GM18505 (cell line): ENCODE results near the gene MYO9A.
"Not testable (repeated sequence)": the region's sequence is repeated elsewhere in the genome, so short reads cannot be mapped to it uniquely, and the experiment has no call there.

Experiments
- ATAC-seq: cut with Tn5 transposase; IDR thresholded peaks from one replicate; pipeline ENCODE4 v1.9.1; 2021; ENCODE audit not compliant: unreplicated experiment
- POLR2A ChIP-seq: IDR thresholded peaks from 4 replicates; pipeline ENCODE4 v1.6.1; 2011; ENCODE audit warnings: borderline replicate concordance; ENCODE audit not compliant: insufficient read depth, insufficient read length; ENCODE audit errors: extremely low read depth

Gene MYO9A

GRCh38 chr15:72033285-72033684 is 84.7 kb downstream of the MYO9A start:
- TF ChIP-seq POLR2A, result no peak
- ATAC-seq, result no peak

GRCh38 chr15:72021604-72022003 is 96.3 kb downstream of the MYO9A start:
- ATAC-seq, result no peak
- TF ChIP-seq POLR2A, result no peak

GRCh38 chr15:72020799-72021198 is 97.2 kb downstream of the MYO9A start:
- no peak for TF ChIP-seq POLR2A
- no peak for ATAC-seq

- not testable (repeated sequence) for ATAC-seq
Measured at GRCh38 chr15:72014555-72014954, 103.4 kb downstream of the MYO9A start.

- TF ChIP-seq POLR2A, result no peak
- ATAC-seq, result no peak
Measured at GRCh38 chr15:72013703-72014102, 104.2 kb downstream of the MYO9A start.

GRCh38 chr15:72011302-72011942 is 106.5 kb downstream of the MYO9A start:
- no peak for ATAC-seq
- no peak for TF ChIP-seq POLR2A

- ATAC-seq, result no peak
Measured at GRCh38 chr15:72009222-72009621, 108.7 kb downstream of the MYO9A start.

GRCh38 chr15:72006382-72006781 is 111.6 kb downstream of the MYO9A start:
- no peak for ATAC-seq
- TF ChIP-seq POLR2A, result no peak

More at GRCh38 chr15:72009222-72009621, 108.7 kb downstream of the MYO9A start:
- TF ChIP-seq POLR2A, result no peak

- no peak for TF ChIP-seq POLR2A
- ATAC-seq, result no peak
Measured at GRCh38 chr15:72005483-72005882, 112.5 kb downstream of the MYO9A start.

GRCh38 chr15:71999807-72000206 is 118.1 kb downstream of the MYO9A start:
- ATAC-seq, result no peak
- no peak for TF ChIP-seq POLR2A

- not testable (repeated sequence) for ATAC-seq
Measured at GRCh38 chr15:71998717-71999116, 119.2 kb downstream of the MYO9A start.

- TF ChIP-seq POLR2A, result no peak
- ATAC-seq, result no peak
Measured at GRCh38 chr15:71997691-71998090, 120.3 kb downstream of the MYO9A start.

- no peak for TF ChIP-seq POLR2A
- ATAC-seq, result no peak
Measured at GRCh38 chr15:71975816-71976150, 142.2 kb downstream of the MYO9A start.

- ATAC-seq, result no peak
- no peak for TF ChIP-seq POLR2A
Measured at GRCh38 chr15:71974211-71974610, 143.7 kb downstream of the MYO9A start.

- ATAC-seq, result no peak
- no peak for TF ChIP-seq POLR2A
Measured at GRCh38 chr15:71973366-71973765, 144.6 kb downstream of the MYO9A start.

- no peak for TF ChIP-seq POLR2A
Measured at GRCh38 chr15:71971905-71972304, 146.0 kb downstream of the MYO9A start.

GRCh38 chr15:71970435-71970834 is 147.5 kb downstream of the MYO9A start:
- no peak for TF ChIP-seq POLR2A
- no peak for ATAC-seq

More at GRCh38 chr15:71971905-71972304, 146.0 kb downstream of the MYO9A start:
- ATAC-seq, result no peak
